GM12865 (cell line): ENCODE data around the gene KCNK4.

Experiments
- DNase-seq: peaks from one replicate; pipeline ENCODE4 v3.0.0; 2010; ENCODE audit warnings: low read depth
- H3K4me3 ChIP-seq: 2 replicates; pipeline ENCODE4 v1.5.1; 2011; ENCODE audit warnings: mild to moderate bottlenecking, low read depth, low read length, control low read depth
- CTCF ChIP-seq: IDR thresholded peaks from 2 replicates; pipeline ENCODE4 v1.5.1; 2011; ENCODE audit warnings: low read length, control low read depth, low read depth, inconsistent platforms; ENCODE audit not compliant: insufficient read depth; ENCODE audit errors: missing control alignments

The KCNK4 gene

GRCh38 chr11:64334764-64335735, 43.9 kb downstream of the KCNK4 start:
- no peak overlapping the region for H3K4me3 ChIP-seq
- DNase-seq: peak; percentile 94
- TF ChIP-seq CTCF: no peak

- no peak for DNase-seq
- H3K4me3 ChIP-seq: no peak overlapping the region
- no peak for TF ChIP-seq CTCF
These were observed 46.6 kb downstream of the KCNK4 start for GRCh38 chr11:64337538-64338249.

- H3K4me3 ChIP-seq: peak overlapping the region; percentile 77
- TF ChIP-seq CTCF: no peak
- DNase-seq: no peak
These were observed 47.6 kb downstream of the KCNK4 start for GRCh38 chr11:64338716-64339115.

GRCh38 chr11:64339286-64339685, 48.2 kb downstream of the KCNK4 start:
- peak overlapping the region; percentile 77 for H3K4me3 ChIP-seq

GRCh38 chr11:64339754-64340408, 48.8 kb downstream of the KCNK4 start, which contains the start of gene CCDC88B:
Gene CCDC88B, plus strand, starts transcription at chr11:64340204. Its CDS starts 63 bp downstream, at chr11:64340267.
- DNase-seq: peak; percentile 91
- H3K4me3 ChIP-seq: peak within 1 kb of the TSS; percentile 77
- no peak for TF ChIP-seq CTCF

More at GRCh38 chr11:64339286-64339685, 48.2 kb downstream of the KCNK4 start:
- no peak for DNase-seq
- TF ChIP-seq CTCF: no peak

GRCh38 chr11:64340671-64341335, 49.7 kb downstream of the KCNK4 start:
- H3K4me3 ChIP-seq: peak overlapping the region; percentile 77
- TF ChIP-seq CTCF: no peak
- DNase-seq: peak; percentile 82
